Measurements from ENCODE around the gene NRCAM. TPM values are rescaled to one million over a fixed set of nuclear protein-coding genes. Genes with fewer than 3 reads are reported as not detected.

NRCAM gene
- total RNA-seq, 1 donor from 2014 or later = 0.14 TPM

DNA sequence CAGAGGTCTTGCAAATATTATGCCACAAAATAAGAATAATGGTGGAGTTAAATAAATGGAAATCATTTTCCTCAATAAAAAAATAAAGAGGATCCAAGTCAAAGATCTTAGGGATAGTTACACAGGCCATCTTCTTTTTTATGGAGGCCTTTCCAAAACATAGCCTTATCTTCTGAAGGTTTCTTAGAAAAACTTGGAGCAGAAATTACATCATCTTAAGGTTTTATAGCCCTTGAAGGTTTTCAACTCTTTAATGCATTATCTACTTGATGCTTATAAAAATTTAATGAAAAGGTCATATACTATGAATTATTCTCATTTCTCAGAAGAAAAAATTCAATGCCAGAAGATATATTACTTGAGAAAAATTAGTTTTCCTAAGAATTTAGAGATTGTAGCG is 231.8 kb downstream of the NRCAM start:
- Histone ChIP-seq H3K9me3 (replicated peaks) (no peaks in the 10 kb centered on the region), H3K27ac (replicated peaks) (no peak overlapping the region), H3K4me1 (no peaks in the 10 kb centered on the region), H3K36me3 (no peaks in the 10 kb centered on the region), H3K27me3 (ENCODE audit: low read depth) (no peaks in the 10 kb centered on the region), H3K4me3 (no peak overlapping the region)
- no peak for DNase-seq
- no peak for TF ChIP-seq CTCF (IDR thresholded peaks at IDR 0.05; ENCODE audit: borderline replicate concordance)
- intact Hi-C loops (cut with micrococcal nuclease) = no loop called here

- no peak for DNase-seq
- Histone ChIP-seq H3K36me3 (no peaks in the 10 kb centered on the region), H3K27me3 (ENCODE audit: low read depth) (no peaks in the 10 kb centered on the region), H3K4me1 (no peaks in the 10 kb centered on the region), H3K9me3 (replicated peaks) (no peaks in the 10 kb centered on the region), H3K27ac (replicated peaks) (no peak overlapping the region), H3K4me3 (no peak overlapping the region)
- no peak for TF ChIP-seq CTCF (IDR thresholded peaks at IDR 0.05; ENCODE audit: borderline replicate concordance)
- intact Hi-C loops (cut with micrococcal nuclease) = no loop called here
Observed at GRCh38 chr7:108222236-108222892, 233.9 kb downstream of the NRCAM start.

DNA sequence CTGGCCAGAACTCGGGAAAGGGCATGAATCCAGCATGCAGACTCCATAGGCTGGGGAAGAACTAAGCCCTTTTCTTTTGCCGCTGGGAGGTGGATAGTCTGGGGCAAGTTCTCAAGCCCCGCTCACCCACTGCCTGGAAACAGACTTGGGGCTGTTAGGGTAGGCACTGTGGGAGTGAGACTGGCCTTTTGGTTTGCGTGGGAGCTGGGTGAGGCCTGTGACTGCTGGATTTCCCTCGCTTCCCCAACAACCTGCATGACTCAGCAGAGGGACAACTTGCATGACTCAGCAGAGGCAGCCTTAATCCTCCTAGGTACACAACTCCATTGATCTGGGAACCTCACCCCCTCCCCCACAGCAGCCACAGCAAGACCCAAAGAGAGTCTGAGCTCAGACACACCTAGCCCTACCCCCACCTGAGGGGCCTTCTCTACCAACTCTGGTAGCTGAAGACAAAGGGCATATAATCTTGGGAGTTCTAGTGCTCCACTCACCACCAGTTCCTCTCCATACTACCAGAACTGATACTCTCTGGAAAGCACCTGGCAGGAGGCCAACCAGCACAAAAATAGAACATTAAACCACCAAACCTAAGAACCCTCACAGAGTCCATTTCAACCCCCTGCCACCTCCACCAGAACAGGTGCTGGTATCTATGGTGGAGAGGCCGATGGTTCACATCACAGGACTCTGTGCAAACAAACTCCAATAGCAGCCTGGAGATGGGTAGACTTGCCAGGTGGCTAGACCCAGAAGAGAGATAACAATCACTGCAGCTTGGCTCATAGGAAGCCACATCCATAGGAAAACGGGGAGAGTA is 244.6 kb downstream of the NRCAM start:
- Histone ChIP-seq H3K36me3 (no peaks in the 10 kb centered on the region), H3K27me3 (ENCODE audit: low read depth) (no peaks in the 10 kb centered on the region), H3K4me1 (no peaks in the 10 kb centered on the region), H3K9me3 (replicated peaks) (no peaks in the 10 kb centered on the region), H3K27ac (replicated peaks) (no peak overlapping the region), H3K4me3 (no peak overlapping the region)
- DNase-seq = no peak
- no peak for TF ChIP-seq CTCF (IDR thresholded peaks at IDR 0.05; ENCODE audit: borderline replicate concordance)
- intact Hi-C loops (cut with micrococcal nuclease) = no loop called here

- no peak for DNase-seq
- intact Hi-C loops (cut with micrococcal nuclease) = no loop called here
- Histone ChIP-seq H3K27me3 (ENCODE audit: low read depth) (no peaks in the 10 kb centered on the region), H3K36me3 (no peaks in the 10 kb centered on the region), H3K4me3 (no peak overlapping the region), H3K4me1 (no peaks in the 10 kb centered on the region), H3K27ac (replicated peaks) (no peak overlapping the region), H3K9me3 (replicated peaks) (no peaks in the 10 kb centered on the region)
- TF ChIP-seq CTCF (IDR thresholded peaks at IDR 0.05; ENCODE audit: borderline replicate concordance) = no peak
Observed at GRCh38 chr7:108210796-108211195, 245.4 kb downstream of the NRCAM start.

DNA sequence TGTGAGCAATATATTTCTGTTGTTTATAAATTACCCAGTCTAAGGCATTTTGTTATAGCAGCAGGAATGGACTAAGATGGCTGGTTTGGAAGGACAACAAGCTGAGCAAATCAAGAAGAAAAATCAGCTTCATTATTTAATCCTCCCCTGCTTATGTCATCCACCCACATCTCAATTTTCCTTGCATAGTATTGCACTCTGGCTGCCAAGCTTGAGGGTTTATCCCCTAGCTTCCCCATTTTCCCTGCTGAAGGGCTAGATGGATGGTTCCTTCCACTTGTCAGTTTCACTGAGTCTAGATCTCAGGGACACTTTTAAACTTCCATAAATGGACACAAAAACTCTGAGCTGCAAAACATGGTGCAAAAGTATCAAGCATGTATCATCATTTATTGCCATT is 250.9 kb downstream of the NRCAM start:
- Histone ChIP-seq H3K27me3 (ENCODE audit: low read depth) (peaks cover 20% of the 10 kb centered on the region), H3K4me3 (no peak overlapping the region), H3K36me3 (no peaks in the 10 kb centered on the region), H3K9me3 (replicated peaks) (no peaks in the 10 kb centered on the region), H3K27ac (replicated peaks) (no peak overlapping the region), H3K4me1 (no peaks in the 10 kb centered on the region)
- intact Hi-C loops (cut with micrococcal nuclease) = no loop called here
- no peak for TF ChIP-seq CTCF (IDR thresholded peaks at IDR 0.05; ENCODE audit: borderline replicate concordance)
- DNase-seq = no peak
